NB4 (cell line): ENCODE results near the gene MAGEF1.

ENCODE experiments used
- DNase-seq: peaks from one replicate; pipeline ENCODE4 v3.0.0; 2010; ENCODE audit warnings: low read depth
- H3K4me3 ChIP-seq: one replicate; pipeline ENCODE4 v1.5.1; 2011; ENCODE audit warnings: mild to moderate bottlenecking, low read depth, low read length, moderate library complexity
- MYC ChIP-seq: IDR thresholded peaks from 2 replicates; pipeline ENCODE4 v1.6.1; 2011; ENCODE audit warnings: low read depth, low read length
- POLR2A ChIP-seq: IDR thresholded peaks from 2 replicates; pipeline ENCODE4 v1.6.1; 2011; ENCODE audit warnings: mild to moderate bottlenecking; ENCODE audit not compliant: insufficient read length; ENCODE audit errors: extremely low read depth
- TF ChIP-seq, protein P1 (sequence below): IDR thresholded peaks from one replicate; pipeline ENCODE4 v1.5.1; 2012; ENCODE audit warnings: low read depth, low read length
- TF ChIP-seq, protein P2 (sequence below): IDR thresholded peaks from 2 replicates; pipeline ENCODE4 v1.6.1; 2011; ENCODE audit warnings: low read depth, low read length

Gene MAGEF1

DNA sequence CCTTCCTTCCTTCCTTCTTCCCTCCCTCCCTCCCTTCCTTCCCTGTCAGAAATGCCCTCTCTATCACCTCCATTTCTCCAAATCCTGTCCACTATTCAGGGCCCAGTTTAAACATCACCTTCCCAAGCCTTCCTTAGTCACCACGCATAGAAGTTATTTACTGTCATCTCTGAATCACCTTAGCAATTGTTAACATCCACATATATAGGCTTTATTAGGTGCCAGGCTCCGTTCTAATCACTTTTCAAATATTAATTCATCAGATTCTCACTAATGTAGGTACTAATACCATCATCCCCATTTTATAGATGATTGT lies 1.1 kb upstream of the MAGEF1 start:
- DNase-seq, result no peak
- H3K4me3 ChIP-seq, result no peak overlapping the region
- TF ChIP-seq POLR2A (no peak), MYC (no peak)
- TF ChIP-seq, protein P1, sequence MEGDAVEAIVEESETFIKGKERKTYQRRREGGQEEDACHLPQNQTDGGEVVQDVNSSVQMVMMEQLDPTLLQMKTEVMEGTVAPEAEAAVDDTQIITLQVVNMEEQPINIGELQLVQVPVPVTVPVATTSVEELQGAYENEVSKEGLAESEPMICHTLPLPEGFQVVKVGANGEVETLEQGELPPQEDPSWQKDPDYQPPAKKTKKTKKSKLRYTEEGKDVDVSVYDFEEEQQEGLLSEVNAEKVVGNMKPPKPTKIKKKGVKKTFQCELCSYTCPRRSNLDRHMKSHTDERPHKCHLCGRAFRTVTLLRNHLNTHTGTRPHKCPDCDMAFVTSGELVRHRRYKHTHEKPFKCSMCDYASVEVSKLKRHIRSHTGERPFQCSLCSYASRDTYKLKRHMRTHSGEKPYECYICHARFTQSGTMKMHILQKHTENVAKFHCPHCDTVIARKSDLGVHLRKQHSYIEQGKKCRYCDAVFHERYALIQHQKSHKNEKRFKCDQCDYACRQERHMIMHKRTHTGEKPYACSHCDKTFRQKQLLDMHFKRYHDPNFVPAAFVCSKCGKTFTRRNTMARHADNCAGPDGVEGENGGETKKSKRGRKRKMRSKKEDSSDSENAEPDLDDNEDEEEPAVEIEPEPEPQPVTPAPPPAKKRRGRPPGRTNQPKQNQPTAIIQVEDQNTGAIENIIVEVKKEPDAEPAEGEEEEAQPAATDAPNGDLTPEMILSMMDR, result no peak
- TF ChIP-seq, protein P2, sequence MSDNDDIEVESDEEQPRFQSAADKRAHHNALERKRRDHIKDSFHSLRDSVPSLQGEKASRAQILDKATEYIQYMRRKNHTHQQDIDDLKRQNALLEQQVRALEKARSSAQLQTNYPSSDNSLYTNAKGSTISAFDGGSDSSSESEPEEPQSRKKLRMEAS, result no peak

DNA sequence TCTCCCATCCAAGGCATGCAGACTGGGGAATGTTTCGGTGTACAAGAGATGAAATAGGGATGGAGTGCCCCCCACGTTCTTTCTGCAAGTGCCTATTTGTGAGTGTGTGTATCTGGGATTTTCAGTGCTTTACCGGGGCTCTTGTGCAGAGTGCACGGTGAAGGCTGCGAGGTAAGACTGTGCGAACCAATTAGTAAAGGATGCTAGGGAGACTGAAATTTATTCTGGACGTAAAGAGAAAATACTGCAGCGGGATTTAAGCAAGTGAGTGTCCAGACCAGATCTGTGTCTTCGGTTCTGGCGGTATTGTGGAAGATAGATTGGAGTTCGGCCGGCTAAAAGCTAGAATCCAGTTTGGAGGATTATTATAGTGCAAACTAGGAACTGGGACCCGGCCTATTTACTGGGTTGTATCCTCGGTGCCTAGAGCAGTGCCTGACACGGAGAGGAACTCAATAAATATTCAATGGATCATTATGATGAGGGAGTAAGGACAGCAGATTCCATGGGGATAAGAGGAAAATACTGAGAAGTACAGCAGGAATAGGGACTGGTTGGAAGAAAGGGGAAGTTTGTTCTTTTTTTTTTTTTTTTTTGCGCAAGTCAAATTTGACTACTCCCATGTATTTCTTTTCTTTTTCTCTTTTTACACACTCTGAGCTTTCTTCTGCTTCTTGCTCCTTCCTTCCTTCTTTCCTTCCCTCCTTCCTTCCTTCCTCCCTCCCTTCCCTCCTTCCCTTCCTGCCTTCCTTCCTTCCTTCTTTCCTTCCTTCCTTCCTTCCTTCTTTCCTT lies 580 bp upstream of the MAGEF1 start:
- DNase-seq, result no peak
- peak overlapping the region; percentile 70 for H3K4me3 ChIP-seq

DNA sequence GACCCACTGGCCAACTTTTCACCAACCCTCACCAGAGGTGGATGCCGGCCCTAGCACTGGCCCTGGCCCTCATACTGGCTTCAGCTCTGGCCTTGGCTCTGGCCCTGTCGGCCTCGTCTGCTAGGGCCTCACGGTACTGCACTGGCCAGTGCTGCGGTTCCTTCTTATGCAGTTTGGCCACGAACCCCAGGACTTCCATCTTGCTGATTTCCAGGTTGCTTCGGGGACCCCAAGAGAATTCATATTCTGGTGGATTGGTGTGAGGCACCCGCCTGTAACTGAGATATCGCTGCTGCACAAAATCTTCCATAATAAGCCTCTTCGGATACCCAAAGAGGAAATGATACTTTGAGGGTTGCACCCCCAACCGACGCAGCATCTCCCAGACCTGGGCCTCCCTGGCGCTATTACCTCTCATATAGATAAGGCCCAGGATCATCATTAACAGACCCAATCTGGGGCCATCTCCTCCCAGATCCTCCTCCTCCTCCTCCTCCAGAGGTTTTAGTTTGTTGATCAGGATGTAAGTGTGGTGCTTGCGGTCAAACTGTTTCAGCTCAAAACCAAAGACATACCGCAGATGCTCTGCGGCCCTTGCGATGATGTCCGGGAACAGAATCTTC lies 883 bp downstream of the MAGEF1 start:
- TF ChIP-seq POLR2A (peak; percentile 8), MYC (no peak)
- TF ChIP-seq, protein P2, result no peak
- peak; percentile 95 for DNase-seq
- H3K4me3 ChIP-seq, result peak overlapping the region; percentile 69

More for the DNA sequence above, 580 bp upstream of the MAGEF1 start:
- no peak for TF ChIP-seq MYC
- TF ChIP-seq, protein P2, result 0 out of 2 replicates have a peak, but pooled peaks have one; percentile 2

DNA sequence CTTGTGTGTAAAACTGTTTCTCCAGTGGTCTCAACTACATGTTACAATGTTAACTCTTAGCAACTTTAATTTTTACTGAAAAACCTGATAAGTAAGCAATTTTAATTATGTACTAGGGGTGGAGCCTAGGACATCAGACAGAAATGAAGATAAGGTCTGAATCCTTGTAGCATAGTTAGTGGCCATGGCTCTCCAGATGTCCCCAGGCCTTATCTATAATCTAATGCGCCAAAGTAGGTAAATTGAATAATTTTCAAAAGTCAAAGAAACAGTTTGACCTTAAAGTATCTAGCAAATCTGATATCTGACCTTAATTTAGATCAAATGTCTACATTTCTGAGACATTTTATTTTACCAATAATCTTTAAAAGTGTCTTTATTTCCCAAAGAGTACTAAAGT lies 8.2 kb downstream of the MAGEF1 start:
- TF ChIP-seq, protein P1, result no peak
- TF ChIP-seq POLR2A, result no peak
- TF ChIP-seq, protein P2, result no peak
- no peak for TF ChIP-seq MYC
- H3K4me3 ChIP-seq, result no peak overlapping the region

DNA sequence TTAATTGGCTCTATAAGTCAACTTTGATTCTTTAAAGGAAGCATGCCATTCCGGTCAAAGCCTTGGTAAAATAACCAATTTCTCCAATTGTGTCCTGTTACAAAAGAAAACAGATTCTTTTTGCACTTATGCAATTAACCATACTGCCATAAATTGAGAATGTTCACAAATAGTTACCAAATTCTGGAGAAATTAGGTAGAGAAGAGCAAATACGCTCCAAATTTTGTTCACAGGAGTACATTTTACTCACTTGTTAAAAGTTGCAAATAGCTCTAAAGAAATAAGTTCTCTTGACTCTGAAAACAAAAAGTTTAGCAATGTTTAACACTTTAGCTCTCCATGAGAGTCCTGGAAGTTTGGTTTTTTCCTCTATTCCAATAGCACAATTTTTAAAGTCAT lies 11.1 kb downstream of the MAGEF1 start:
- no peak overlapping the region for H3K4me3 ChIP-seq
- TF ChIP-seq MYC (no peak), POLR2A (no peak)
- TF ChIP-seq, protein P2, result no peak
- TF ChIP-seq, protein P1, result no peak
- DNase-seq, result no peak

More for the DNA sequence above, 8.2 kb downstream of the MAGEF1 start:
- no peak for DNase-seq

DNA sequence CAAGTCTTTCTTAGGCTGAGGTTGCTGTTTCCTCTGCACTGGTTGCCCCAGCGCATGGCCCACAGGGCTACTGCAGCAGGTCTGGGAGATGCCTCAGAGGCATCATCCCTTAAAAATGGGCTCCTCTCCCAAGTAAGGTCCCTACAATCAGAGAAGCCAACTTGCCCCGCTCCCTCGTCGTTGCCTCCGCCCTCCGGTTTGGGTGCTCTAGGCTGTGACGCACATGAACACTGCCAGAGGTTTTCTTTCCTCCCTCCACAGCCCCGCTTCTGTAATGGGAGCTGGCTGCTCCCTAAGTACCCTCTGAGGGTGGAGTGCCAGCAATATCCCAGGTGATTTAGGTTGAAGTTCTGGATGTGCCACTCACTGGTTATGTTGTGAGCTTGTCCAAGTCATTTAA lies 14.0 kb downstream of the MAGEF1 start:
- no peak overlapping the region for H3K4me3 ChIP-seq
- TF ChIP-seq, protein P2, result no peak
- no peak for TF ChIP-seq POLR2A
- no peak for TF ChIP-seq MYC
- TF ChIP-seq, protein P1, result no peak
- no peak for DNase-seq
